NCI-H2171 treated with DMSO at 0.1 percent for 48 hours (cell line): ENCODE data around the gene THAP4.

Experiments used
- DNase-seq: peaks from one replicate; lab custom pipeline; 2025; lab: John Stamatoyannopoulos, UW

Gene THAP4

DNA sequence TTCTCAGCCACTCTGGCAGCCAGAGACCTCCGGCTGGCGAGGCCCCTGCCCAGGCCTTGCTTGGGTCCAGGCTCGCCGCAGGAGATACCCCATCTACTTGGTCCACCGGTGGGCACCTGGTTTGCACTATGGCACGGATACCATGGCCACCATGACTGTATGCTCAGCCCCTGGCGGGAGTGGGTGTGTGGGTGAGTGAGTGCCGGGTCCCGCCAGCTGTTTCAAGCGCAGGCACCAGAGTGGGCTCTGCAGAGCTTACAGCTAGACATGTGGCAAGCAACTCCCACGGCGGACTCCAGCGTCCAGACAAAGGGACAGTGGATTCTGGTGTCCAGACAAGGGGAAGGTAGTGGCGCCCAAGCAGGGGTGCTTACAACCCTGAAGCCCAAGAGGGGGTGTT lies 2.0 kb upstream of the THAP4 start:
- no peak for DNase-seq

DNA sequence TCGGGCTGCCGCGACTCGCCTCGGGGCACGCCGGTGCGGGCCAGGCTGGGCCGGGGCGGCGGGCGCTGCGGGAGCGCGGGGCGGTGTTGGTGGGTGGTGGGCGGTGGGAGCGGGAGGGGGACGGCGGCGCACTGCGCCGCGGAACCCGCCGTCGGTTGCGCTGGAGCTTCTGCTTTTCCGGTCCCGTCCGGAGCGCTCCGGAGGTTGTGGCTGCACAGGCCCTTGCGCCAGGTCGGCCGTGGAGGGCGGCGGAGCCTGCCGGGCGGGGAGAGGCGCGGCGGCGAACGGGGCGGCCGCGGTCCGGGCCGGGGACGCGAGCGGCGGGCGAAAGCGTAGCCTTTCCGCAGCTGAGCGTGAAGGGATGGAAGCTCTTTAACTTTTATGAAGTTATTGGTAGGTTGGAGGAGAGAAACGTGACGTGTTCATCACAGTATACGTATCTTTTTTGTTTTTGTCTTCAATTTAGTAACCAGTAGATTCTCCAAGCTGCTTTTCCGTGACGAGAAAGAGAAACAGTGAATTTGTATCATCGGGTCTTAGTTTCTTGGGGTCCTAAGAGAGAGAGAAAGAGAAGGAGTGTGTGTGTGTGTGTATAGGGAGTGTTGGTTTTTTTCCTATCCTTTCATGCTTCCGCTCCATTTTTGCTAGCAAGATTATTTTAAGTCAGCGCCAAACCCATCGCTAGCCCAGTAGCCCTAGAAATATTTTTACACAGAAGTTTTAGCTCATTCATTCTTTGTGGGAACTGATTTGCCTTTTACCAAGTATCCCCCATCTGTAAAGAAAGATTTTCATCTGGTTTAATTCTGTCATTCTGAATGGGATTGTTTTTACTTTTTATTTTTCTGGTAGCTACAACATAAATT lies 1.1 kb upstream of the THAP4 start:
- no peak for DNase-seq

DNA sequence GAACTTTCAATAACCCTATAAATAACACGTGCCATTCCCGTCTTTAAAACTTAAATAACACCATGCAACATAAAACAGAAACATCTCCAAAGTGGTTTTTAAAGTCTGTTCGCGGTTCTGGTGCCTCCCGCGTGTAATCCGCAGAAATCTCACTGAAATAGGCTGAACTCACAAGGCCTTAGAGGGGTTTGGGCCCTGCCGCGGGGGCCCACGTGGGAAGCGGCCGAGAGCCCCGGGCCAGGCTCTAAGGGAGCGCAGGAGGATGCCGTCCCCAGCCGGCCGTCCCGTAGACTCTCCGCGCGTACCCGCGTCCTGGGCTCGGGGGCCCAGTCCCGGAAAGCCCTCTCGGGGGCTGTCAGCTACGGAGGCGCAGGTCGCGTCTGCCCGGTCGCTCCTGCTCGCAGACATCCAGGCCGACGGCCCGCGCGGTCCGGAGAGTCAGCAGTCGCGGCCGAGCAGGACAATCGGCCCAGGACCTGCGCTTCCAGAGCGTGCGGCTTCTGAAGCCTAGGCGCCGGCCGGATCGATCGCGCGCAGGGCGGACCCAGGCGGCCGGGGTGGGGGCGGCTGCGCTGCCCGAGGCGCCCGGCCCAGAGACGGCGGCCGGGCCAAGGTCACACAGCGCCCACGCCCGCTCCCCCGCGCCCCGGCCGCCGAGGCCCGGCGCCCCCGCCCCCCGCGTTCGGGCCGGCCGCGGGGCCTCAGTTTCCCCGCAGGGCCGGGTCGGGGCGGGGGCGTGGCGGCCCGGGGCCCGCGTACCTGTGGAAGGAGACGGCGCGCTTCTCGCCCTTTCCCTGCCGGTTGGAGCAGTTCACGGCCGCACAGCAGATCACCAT lies 558 bp downstream of the THAP4 start:
- DNase-seq, result no peak

DNA sequence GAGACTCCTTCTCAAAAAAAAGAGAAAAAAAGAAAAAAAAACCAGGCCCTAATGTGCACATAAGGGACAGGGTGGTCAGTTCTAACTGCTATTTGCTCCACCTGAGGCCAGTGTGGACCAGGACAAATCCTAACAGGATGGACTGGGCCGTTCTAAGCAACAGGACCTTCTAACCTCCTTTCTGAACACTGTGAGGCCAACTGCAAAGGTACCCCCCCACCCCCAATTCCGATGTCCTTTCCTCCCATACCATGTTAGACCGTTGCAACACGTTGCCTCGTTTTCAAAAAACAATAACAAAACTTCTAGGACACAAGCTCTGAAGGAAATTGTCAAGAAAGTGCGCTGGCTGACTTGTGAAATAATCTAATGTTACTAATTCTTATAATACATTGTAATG lies 1.2 kb downstream of the THAP4 start:
- no peak for DNase-seq

GRCh38 chr2:241633561-241633960 lies 3.4 kb downstream of the THAP4 start:
- no peak for DNase-seq

- no peak for DNase-seq
These were observed 4.3 kb downstream of the THAP4 start for GRCh38 chr2:241632478-241633325.

GRCh38 chr2:241629762-241630435 lies 7.1 kb downstream of the THAP4 start:
- no peak for DNase-seq

- DNase-seq, result no peak
These were observed 9.3 kb downstream of the THAP4 start for GRCh38 chr2:241627675-241628074.

- no peak for DNase-seq
These were observed 16.6 kb downstream of the THAP4 start for GRCh38 chr2:241620419-241620769.

GRCh38 chr2:241619597-241620418 lies 17.1 kb downstream of the THAP4 start:
- DNase-seq, result no peak

GRCh38 chr2:241618829-241619228 lies 18.1 kb downstream of the THAP4 start:
- no peak for DNase-seq

GRCh38 chr2:241618296-241618805 lies 18.6 kb downstream of the THAP4 start:
- no peak for DNase-seq

- DNase-seq, result no peak
These were observed 19.4 kb downstream of the THAP4 start for GRCh38 chr2:241617431-241618154.

- no peak for DNase-seq
These were observed 20.5 kb downstream of the THAP4 start for GRCh38 chr2:241616168-241617125.

DNA sequence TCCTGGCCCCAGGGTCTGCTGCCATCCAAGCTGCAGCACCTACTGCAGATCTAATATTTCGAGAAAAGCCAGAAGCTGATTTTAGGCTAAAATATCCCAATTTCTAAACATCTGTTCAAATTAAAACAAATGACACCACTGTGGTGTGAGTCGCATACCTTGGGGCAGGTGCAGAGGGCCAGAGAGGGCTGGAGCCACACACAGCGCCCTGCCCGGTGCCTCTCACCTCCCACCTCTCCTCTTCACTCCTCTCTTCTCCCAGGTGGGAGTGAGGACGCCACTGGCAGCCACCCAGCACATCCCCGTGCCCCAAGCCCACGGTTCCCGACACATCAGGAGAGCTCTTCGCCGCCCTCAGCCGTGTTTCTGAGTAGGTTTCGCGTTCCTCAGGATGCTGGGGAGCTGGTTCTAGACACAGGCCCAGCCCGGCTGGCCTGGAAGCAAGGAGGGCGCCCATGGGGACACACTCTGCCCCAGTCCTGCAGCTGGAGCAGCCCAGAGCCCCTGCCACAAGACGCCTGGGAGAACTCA lies 21.4 kb downstream of the THAP4 start:
- no peak for DNase-seq

GRCh38 chr2:241615041-241615440 lies 21.9 kb downstream of the THAP4 start:
- no peak for DNase-seq

DNA sequence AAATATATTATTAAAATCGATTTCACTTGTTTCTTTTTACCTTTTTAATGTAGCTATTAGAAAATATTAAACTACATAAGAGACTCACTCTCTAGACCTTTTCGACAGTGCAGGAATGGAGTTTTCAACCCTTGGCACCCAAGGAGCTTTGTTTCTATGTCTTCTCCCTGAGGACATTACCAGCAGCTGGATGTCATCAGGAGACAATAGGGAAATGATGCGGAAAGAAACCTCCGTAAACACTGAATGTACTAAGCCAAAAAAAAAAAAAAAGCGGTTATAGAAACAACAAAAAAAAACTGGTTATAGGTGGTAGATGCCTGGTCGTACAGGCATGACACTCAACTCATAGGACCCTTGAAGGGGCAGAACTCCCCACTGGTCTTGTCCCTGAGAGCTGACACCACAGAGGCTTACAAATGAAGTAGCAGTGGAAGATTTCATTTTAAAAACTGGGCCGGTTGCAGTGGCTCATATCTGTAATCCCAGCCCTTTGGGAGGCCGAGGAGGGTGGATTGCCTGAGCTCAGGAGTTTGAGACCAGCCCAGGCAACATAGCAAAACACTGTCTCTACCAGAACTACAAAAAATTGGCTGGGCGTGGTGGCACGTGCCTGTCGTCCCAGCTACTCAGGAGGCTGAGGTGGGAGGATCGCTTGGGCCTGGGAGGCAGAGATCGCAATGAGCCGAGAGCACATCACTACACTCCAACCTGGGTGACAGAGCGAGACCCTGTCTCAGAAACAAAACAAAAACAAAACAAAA lies 23.8 kb downstream of the THAP4 start:
- peak; percentile 56 for DNase-seq
